Progenitor cell of endocrine pancreas (in vitro differentiated cells): Measurements from ENCODE around the gene SIAE. TPM values are rescaled to one million over a fixed set of nuclear protein-coding genes. Genes with fewer than 3 reads are reported as not detected.

Experiments
- DNase-seq: peaks from one replicate; pipeline ENCODE4 v3.0.0; 2021; ENCODE audit warnings: low spot score; ENCODE audit not compliant: unreplicated experiment
- H3K27ac Mint-ChIP-seq: 2 replicates; pipeline ENCODE4 v1.8.0; 2021; ENCODE audit warnings: mild to moderate bottlenecking, moderate library complexity, mixed read lengths
- H3K27me3 Mint-ChIP-seq: 2 replicates; pipeline ENCODE4 v1.8.0; 2021; ENCODE audit warnings: mixed read lengths
- H3K36me3 Mint-ChIP-seq: 2 replicates; pipeline ENCODE4 v1.8.0; 2022; ENCODE audit warnings: mixed read lengths; ENCODE audit not compliant: insufficient read depth
- H3K4me1 Mint-ChIP-seq: 2 replicates; pipeline ENCODE4 v1.8.0; 2021; ENCODE audit warnings: low read depth, mixed read lengths
- H3K4me3 Mint-ChIP-seq: 2 replicates; pipeline ENCODE4 v1.8.0; 2021; ENCODE audit warnings: low read depth, mild to moderate bottlenecking, moderate library complexity, mixed read lengths
- H3K9me3 Mint-ChIP-seq: 2 replicates; pipeline ENCODE4 v1.8.0; 2021; ENCODE audit warnings: low read depth, mixed read lengths
- total RNA-seq: library from RNA; stranded (reverse); gene quantifications from 2 replicates; pipeline ENCODE4 v1.2.1, GENCODE V29; 2021
- TF ChIP-seq, protein P1 (sequence below): fragments of 200-600 bp; sonication (generic); IDR thresholded peaks from one replicate; pipeline ENCODE4 v1.5.0; 2021; ENCODE audit warnings: antibody characterized with exemption, mild to moderate bottlenecking; ENCODE audit not compliant: unreplicated experiment

The SIAE gene
- total RNA-seq, 1 donor from 2014 or later, result 8.7 TPM

GRCh38 chr11:124700028-124700427, 26.5 kb upstream of the SIAE start:
- H3K36me3 Mint-ChIP-seq, result no peaks in the 10 kb centered on the region
- no peak overlapping the region for H3K4me3 Mint-ChIP-seq
- TF ChIP-seq, protein P1, sequence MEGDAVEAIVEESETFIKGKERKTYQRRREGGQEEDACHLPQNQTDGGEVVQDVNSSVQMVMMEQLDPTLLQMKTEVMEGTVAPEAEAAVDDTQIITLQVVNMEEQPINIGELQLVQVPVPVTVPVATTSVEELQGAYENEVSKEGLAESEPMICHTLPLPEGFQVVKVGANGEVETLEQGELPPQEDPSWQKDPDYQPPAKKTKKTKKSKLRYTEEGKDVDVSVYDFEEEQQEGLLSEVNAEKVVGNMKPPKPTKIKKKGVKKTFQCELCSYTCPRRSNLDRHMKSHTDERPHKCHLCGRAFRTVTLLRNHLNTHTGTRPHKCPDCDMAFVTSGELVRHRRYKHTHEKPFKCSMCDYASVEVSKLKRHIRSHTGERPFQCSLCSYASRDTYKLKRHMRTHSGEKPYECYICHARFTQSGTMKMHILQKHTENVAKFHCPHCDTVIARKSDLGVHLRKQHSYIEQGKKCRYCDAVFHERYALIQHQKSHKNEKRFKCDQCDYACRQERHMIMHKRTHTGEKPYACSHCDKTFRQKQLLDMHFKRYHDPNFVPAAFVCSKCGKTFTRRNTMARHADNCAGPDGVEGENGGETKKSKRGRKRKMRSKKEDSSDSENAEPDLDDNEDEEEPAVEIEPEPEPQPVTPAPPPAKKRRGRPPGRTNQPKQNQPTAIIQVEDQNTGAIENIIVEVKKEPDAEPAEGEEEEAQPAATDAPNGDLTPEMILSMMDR, result no peak
- DNase-seq, result no peak
- H3K9me3 Mint-ChIP-seq, result peaks cover 5% of the 10 kb centered on the region
- H3K27me3 Mint-ChIP-seq, result no peaks in the 10 kb centered on the region
- H3K4me1 Mint-ChIP-seq, result no peaks in the 10 kb centered on the region
- no peak overlapping the region for H3K27ac Mint-ChIP-seq

DNA sequence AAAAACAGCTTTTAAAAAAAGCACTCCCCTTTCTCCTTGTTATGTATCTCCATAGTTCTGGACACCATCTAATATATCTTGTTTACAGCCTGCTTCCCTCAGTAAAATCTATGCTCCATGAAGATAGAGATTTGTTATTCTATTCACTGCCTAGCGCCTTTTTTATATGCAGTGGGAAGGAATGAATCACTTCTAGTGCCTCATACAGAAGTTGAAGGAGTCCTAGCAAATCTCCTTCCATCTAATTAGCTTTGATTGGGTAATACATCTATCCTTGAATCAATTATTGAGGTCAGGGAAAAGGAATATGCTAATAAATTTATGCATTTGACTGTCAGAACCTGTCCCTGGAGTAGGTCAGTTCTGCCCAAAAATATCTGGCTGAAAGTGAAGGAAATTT, 26.0 kb upstream of the SIAE start:
- H3K27me3 Mint-ChIP-seq, result no peaks in the 10 kb centered on the region
- TF ChIP-seq, protein P1, result no peak
- no peaks in the 10 kb centered on the region for H3K36me3 Mint-ChIP-seq
- H3K4me1 Mint-ChIP-seq, result no peaks in the 10 kb centered on the region
- no peak for DNase-seq
- H3K4me3 Mint-ChIP-seq, result no peak overlapping the region
- no peak overlapping the region for H3K27ac Mint-ChIP-seq
- H3K9me3 Mint-ChIP-seq, result peaks cover 5% of the 10 kb centered on the region

DNA sequence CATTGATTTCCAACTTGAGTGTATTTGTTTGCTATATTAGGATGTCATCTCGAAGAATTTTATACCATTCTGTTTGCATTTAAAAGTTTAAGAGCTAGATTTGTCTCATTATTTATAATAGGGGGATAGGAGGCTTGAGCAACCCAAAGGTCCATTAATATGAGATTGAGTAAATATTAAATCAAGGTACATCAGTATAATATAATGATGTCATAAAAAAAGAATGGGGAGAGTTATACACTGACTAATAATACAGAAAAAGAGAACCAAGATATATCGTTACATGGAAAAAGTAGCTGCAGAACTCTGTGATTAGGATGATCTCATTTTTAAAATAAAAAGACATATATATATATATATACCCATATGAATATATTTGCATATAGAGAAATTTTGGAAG, 19.6 kb upstream of the SIAE start:
- no peak for DNase-seq
- no peaks in the 10 kb centered on the region for H3K27me3 Mint-ChIP-seq
- H3K36me3 Mint-ChIP-seq, result no peaks in the 10 kb centered on the region
- no peaks in the 10 kb centered on the region for H3K4me1 Mint-ChIP-seq
- TF ChIP-seq, protein P1, result no peak
- H3K27ac Mint-ChIP-seq, result no peak overlapping the region
- H3K9me3 Mint-ChIP-seq, result peaks cover 4% of the 10 kb centered on the region
- H3K4me3 Mint-ChIP-seq, result no peak overlapping the region

DNA sequence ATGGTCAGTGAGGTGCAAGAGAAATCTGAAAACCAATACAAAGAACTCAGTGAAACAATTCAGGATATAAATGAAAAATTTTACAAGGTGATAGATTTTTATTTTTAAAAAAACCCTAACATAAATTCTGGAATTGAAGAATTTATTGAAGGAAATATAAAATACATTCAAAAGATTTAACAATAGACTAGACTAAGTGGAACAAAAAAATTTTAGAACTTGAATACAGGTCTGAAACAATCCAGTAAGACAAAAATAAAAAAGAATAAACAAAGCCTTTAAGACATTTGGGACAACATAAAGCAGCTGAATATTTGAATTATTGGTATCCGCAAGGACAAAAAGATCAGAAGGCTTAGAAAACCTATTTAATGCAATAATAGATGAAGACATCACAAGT, 8.9 kb upstream of the SIAE start:
- TF ChIP-seq, protein P1, result no peak
- no peak overlapping the region for H3K27ac Mint-ChIP-seq
- H3K27me3 Mint-ChIP-seq, result no peaks in the 10 kb centered on the region
- peaks cover 39% of the 10 kb centered on the region for H3K36me3 Mint-ChIP-seq
- H3K4me3 Mint-ChIP-seq, result no peak overlapping the region
- no peak for DNase-seq
- H3K9me3 Mint-ChIP-seq, result peaks cover 34% of the 10 kb centered on the region
- no peaks in the 10 kb centered on the region for H3K4me1 Mint-ChIP-seq

DNA sequence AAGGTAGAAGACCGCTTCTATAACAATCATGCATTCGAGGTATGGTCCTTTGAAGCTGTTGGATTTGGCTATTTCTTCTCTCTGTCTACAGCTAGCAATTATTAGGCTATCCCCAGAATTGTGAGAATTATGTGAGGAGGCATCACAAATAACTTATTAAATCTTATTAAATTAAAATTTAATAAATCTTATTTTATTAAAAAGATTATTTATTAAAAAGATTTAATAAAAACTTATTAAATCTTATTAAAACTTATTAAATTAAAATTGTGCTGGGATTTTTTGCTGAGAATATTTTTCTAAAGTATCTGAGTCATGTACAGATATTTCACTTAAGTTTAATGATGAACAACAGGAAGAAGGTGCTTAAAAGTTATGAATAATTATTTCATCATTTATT, 7.9 kb upstream of the SIAE start:
- peaks cover 30% of the 10 kb centered on the region for H3K36me3 Mint-ChIP-seq
- H3K27ac Mint-ChIP-seq, result no peak overlapping the region
- TF ChIP-seq, protein P1, result no peak
- no peak overlapping the region for H3K4me3 Mint-ChIP-seq
- no peak for DNase-seq
- no peaks in the 10 kb centered on the region for H3K4me1 Mint-ChIP-seq
- H3K9me3 Mint-ChIP-seq, result peaks cover 23% of the 10 kb centered on the region
- no peaks in the 10 kb centered on the region for H3K27me3 Mint-ChIP-seq
